Measurements from ENCODE around the gene GDAP2.
"Not testable (repeated sequence)": the region's sequence is repeated elsewhere in the genome, so short reads cannot be mapped to it uniquely, and the experiment has no call there.

Gene GDAP2

GRCh38 chr1:117899801-117900200, 29.6 kb downstream of the GDAP2 start:
- DNase-seq = no peak

DNA sequence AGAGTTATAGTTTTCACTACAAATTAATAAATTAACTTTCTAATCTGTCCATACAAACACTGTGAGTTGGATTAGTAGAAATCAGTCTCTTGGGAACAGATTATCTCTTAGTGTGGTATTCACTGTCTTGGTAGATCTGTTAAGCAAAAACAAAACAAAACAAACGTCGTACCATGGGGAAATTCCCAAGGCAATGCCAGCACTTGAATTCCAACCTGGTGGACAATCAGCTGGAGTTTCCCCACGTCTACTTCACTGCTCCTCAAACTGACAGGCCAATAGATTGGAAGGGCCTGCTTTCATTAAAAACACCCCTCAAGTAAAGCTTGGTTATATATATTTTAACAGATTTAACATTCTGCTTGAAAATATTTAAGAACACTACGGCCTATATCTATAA, 31.9 kb downstream of the GDAP2 start:
- no peak for DNase-seq

DNA sequence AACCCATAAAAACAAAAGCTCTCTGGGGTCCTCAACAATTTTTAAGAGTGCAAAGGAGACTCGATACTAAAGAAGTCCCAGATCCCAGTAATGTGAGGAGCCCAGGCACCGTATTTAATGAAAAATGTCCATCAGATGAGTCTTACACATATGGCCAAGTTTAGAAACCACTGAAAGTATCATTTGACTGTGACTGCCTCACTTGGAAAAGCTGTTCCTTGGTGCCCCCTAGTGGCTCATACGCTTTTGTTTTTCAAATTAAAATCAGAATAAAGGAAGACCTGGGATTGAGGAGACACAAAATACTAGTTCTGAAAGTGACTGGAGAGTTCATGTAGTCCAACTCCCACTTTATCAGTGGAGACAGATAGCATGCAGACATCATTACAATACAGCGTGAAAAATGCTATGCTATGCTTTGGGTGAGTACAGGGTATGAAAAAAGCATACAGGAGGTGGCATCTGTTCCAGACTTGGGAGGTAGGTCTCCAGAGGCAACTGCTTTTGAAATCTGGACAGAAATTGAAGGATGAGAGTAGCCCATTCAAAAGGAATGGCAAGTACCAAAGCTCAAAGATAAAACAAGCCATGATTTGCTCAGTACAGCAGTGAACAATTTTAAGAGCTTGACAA, 33.8 kb downstream of the GDAP2 start:
- peak; percentile 69 to 82 for DNase-seq

- DNase-seq = no peak
These were observed 35.3 kb downstream of the GDAP2 start for GRCh38 chr1:117894078-117894477.

DNA sequence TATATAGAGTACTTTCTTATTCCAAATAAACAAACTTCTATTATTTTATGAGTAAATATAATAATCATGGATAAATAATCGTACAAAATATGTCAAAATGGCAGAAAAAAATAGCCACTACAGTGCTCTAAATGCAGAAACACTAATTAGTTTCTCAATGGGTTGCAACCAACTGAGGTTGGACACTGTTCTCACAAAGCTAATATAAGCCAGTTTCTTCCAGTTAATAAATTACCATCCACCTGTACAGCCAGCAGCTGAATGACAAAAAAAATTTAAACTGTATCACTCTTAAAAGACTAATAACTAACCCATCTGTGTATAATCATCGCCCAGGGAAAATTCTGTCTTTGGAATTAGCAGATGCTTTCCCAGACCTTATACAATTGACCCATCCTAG, 36.9 kb downstream of the GDAP2 start:
- no peak for DNase-seq

GRCh38 chr1:117890452-117890851, 39.0 kb downstream of the GDAP2 start:
- no peak for DNase-seq

DNA sequence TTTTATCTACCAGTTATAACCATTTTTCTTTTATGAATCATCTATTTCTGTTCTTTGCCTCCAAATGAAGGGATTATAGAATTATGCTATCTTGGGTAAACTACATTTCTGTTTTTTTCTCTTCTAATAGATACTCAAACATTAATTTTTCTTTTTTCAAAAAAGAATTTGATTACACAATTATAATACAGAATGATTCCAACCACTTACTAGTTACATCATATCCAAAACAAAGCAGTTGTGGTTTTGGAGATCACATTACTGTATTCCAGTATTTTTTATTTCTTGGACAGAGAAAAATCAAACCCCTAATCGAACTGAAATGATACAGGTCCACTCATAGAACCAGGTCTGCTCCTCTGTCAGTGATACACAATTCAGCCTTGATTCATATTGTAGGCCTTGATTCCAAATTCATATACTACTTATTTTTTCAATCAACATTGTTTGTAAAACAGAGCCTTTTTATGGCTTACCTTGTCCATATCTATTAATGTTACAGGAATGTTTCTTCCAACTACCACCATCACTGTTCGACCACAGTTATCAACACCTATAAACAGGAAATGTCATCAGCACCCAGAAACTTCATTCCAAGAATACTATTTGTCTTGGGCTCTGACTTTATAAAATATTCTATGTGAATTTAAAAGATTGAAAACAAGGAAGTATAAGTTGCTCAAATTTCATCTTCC, 43.2 kb downstream of the GDAP2 start:
- DNase-seq = no peak

DNA sequence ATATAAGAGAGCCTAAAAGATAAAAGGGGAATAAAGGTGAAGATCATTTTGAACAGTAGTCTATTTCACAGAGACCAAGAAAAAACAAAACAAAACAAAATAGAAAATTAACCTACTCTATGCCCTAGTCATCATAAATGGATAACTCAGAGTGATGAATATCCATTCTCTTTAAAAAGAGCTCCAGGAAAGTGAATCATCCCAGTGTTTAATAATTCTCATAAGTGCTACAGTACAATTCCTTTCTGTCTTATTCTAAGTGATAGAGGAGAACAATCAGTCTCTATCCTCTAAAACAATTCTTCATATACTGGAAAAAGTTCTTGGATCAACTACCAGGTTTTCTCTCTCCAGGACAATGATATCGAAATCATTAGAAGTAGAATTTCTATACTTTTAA, 45.8 kb downstream of the GDAP2 start:
- no peak for DNase-seq

- DNase-seq = no peak
These were observed 50.1 kb downstream of the GDAP2 start for GRCh38 chr1:117879284-117879683.

DNA sequence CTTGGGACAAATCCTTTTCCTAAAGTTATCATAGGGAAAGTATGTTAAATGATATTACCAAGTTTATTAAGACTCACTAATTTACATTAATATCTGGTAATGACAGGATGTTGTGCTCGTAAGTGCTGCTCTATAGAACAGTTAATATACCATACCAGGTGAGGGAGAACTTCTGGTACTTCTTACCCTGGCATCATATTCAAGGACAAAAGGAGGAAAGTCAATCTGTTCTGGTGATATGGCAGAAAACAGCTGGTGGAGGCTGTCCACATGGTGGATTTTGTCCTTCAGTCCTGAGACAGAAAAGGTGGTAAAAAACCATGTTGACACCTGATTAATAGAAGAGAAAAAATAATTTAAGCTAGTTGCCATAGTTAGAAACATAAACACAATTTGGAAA, 51.6 kb downstream of the GDAP2 start:
- no peak for DNase-seq

DNA sequence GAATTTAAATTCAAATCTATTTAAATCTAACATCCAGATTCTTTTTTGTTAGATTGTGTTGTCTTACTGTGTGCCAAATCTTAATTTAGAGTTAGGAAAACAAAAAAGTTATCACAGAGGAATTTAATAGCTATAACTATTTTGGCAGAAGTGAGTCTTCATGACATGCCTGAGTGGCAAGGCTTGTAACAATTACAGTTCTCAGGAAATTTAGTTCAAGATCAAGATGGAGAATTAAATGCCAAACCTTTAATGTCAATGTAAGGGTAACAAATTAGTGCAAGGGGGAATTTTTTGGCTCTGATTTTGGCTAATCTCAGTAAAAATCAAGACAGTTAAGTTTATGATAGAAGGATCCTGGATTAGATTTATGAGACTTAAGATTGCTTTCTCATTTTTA, 58.4 kb downstream of the GDAP2 start:
- DNase-seq = no peak

DNA sequence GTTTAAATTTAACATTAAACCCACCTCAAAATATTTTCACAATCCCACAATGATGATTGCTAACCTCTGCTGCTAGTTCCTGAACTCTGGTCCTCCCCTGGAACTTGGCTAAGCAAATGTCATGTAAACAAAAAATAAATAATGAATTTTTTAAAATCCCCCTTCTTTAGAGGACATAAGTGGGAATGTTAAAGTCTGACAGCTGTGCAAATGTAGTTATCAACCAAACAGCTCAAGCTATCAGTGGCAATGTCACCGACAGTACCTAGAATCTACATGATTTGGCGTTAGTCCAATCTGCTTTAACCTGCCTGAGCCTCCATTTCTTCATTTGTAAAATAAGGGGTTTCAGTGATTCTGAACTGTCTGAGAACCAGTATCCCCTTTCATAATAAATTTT, 67.7 kb downstream of the GDAP2 start:
- DNase-seq = no peak

- DNase-seq = no peak
These were observed 68.4 kb downstream of the GDAP2 start for GRCh38 chr1:117860896-117861610.

GRCh38 chr1:117859901-117860300, 69.5 kb downstream of the GDAP2 start:
- DNase-seq = no peak

GRCh38 chr1:117857418-117857817, 72.0 kb downstream of the GDAP2 start:
- no peak for DNase-seq

DNA sequence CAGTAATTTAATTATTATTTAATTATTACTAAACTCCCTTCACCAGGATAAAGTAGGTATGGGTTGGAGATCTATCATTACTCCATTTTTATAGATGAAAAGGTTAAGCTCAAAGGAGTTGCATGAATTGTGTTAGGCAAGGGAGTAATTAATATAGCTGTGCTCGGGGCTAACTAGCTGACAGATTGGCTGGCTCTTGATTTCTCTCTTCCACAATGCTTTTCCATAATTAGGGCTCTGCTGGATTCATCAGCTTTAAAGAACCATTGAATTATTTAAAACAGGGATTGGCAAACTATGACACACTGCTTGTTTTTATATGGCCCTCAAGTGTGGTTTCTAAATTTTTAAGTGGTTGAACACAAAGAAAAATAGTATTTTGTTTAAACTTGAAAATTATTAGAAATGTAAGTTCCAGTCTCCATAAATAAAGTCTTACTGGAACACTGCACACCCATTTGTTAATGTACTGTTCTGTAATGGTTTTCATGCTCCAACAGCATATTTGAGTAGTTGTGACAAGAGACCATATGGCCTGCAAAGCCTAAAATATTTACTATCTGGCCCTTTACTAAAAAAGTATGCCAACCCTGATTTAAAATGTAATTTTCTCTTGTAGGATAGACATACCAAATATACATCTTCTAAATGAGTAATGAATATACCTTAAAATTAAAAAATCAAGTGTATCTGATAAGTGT, 76.4 kb downstream of the GDAP2 start:
- no peak for DNase-seq

- no peak for DNase-seq
These were observed 77.7 kb downstream of the GDAP2 start for GRCh38 chr1:117851687-117852086.

- DNase-seq = no peak
These were observed 82.6 kb downstream of the GDAP2 start for GRCh38 chr1:117846674-117847425.

- not testable (repeated sequence) for DNase-seq
These were observed 84.9 kb downstream of the GDAP2 start for GRCh38 chr1:117844478-117844877.

DNA sequence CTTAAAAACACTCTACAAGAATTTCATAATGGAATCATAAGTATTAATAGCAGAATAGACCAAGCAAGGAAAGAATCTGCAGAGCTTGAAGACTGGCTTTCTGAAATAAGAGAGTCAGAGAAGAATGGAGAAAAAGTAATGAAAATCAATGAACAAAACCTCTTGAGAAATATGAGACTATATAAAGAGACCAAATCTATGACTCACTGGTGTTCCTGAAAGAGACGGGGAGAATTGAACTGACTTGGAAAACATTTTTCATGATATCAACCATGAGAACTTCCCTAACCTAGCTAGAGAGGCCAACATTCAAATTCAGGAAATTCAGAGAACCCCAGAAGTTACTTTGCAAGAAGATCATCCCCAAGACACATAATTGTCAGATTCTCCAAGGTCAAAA, 85.6 kb downstream of the GDAP2 start:
- no peak for DNase-seq

GRCh38 chr1:117842408-117843170, 86.8 kb downstream of the GDAP2 start:
- no peak for DNase-seq

GRCh38 chr1:117841117-117841650, 88.2 kb downstream of the GDAP2 start:
- no peak for DNase-seq
